ENCODE measurements around the gene MAPK14. TPM values are rescaled to one million over a fixed set of nuclear protein-coding genes. Genes with fewer than 3 reads are reported as not detected.
A peak's percentile ranks its signal among the peaks of the same experiment; 100 is the strongest.

MAPK14 gene
- total and polyA plus RNA-seq, 9 of the 15 experiments (the other 6 are each of a cell fraction or from before 2014, with no cell fraction given), result 8.8 to 62.7 (median 35.5) TPM

GRCh38 chr6:36122495-36123269 lies 95.1 kb downstream of the MAPK14 start (continued):
- TF ChIP-seq ZNF740 (CRISPR knock-in tag; IDR thresholded peaks at IDR 0.05), result no peak
- TF ChIP-seq ZNF740 (tag; IDR thresholded peaks at IDR 0.05), result no peak
- no peak for TF ChIP-seq ETV1 (tag; conservative IDR thresholded peaks at IDR 0.05; ENCODE audit: low read depth)
- TF ChIP-seq E4F1 (CRISPR knock-in tag; IDR thresholded peaks at IDR 0.05; ENCODE audit: borderline replicate concordance), result no peak
- no peak for TF ChIP-seq LARP7 (IDR thresholded peaks at IDR 0.05)
- TF ChIP-seq YBX1 (IDR thresholded peaks at IDR 0.05), result no peak
- TF ChIP-seq SIN3B (IDR thresholded peaks at IDR 0.05; ENCODE audit: low read depth), result no peak
- TF ChIP-seq SUPT5H (IDR thresholded peaks at IDR 0.05), result no peak
- TF ChIP-seq, protein P1, sequence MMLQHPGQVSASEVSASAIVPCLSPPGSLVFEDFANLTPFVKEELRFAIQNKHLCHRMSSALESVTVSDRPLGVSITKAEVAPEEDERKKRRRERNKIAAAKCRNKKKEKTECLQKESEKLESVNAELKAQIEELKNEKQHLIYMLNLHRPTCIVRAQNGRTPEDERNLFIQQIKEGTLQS (IDR thresholded peaks at IDR 0.05), result no peak
- TF ChIP-seq, protein P1 (CRISPR knock-in tag; conservative IDR thresholded peaks at IDR 0.05), result no peak
- TF ChIP-seq, protein P2, sequence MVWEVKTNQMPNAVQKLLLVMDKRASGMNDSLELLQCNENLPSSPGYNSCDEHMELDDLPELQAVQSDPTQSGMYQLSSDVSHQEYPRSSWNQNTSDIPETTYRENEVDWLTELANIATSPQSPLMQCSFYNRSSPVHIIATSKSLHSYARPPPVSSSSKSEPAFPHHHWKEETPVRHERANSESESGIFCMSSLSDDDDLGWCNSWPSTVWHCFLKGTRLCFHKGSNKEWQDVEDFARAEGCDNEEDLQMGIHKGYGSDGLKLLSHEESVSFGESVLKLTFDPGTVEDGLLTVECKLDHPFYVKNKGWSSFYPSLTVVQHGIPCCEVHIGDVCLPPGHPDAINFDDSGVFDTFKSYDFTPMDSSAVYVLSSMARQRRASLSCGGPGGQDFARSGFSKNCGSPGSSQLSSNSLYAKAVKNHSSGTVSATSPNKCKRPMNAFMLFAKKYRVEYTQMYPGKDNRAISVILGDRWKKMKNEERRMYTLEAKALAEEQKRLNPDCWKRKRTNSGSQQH (CRISPR knock-in tag; IDR thresholded peaks at IDR 0.05), result 0 out of 2 replicates have a peak, but pooled peaks have one; percentile 51
- TF ChIP-seq FOXA3 (CRISPR knock-in tag; conservative IDR thresholded peaks at IDR 0.05 in 1 of 2, IDR thresholded peaks at IDR 0.05 in 1 of 2), result 0 out of 4 replicates have a peak, but pooled peaks of 1 of the 2 experiments have one; percentile 51
- no peak for TF ChIP-seq SNAPC5 (CRISPR knock-in tag; IDR thresholded peaks at IDR 0.05)
- TF ChIP-seq, protein P3, sequence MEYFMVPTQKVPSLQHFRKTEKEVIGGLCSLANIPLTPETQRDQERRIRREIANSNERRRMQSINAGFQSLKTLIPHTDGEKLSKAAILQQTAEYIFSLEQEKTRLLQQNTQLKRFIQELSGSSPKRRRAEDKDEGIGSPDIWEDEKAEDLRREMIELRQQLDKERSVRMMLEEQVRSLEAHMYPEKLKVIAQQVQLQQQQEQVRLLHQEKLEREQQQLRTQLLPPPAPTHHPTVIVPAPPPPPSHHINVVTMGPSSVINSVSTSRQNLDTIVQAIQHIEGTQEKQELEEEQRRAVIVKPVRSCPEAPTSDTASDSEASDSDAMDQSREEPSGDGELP (CRISPR knock-in tag; IDR thresholded peaks at IDR 0.05; ENCODE audit: borderline replicate concordance), result no peak; the same call in 1 of the 2 replicates
- TF ChIP-seq, protein P4, sequence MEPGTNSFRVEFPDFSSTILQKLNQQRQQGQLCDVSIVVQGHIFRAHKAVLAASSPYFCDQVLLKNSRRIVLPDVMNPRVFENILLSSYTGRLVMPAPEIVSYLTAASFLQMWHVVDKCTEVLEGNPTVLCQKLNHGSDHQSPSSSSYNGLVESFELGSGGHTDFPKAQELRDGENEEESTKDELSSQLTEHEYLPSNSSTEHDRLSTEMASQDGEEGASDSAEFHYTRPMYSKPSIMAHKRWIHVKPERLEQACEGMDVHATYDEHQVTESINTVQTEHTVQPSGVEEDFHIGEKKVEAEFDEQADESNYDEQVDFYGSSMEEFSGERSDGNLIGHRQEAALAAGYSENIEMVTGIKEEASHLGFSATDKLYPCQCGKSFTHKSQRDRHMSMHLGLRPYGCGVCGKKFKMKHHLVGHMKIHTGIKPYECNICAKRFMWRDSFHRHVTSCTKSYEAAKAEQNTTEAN (CRISPR knock-in tag; IDR thresholded peaks at IDR 0.05), result no peak
- no peak for TF ChIP-seq ZNF780A (CRISPR knock-in tag; IDR thresholded peaks at IDR 0.05)
- TF ChIP-seq PHF8 (IDR thresholded peaks at IDR 0.05; ENCODE audit: borderline replicate concordance, low read length), result no peak
